Activated T-cell treated with anti-CD3 and anti-CD28 coated beads, Interleukin-2, amount 50 U/mL, for 24 hours (primary cell): ENCODE measurements around the gene TOR2A.
A peak's percentile ranks its signal among the peaks of the same experiment; 100 is the strongest.
"Not testable (repeated sequence)": the region's sequence is repeated elsewhere in the genome, so short reads cannot be mapped to it uniquely, and the experiment has no call there.

Experiments used
- DNase-seq: peaks from one replicate; pipeline ENCODE4 v3.0.0-alpha.2; 2020
- H3K27ac Mint-ChIP-seq: 2 replicates; pipeline ENCODE4 v1.8.0; 2020; ENCODE audit warnings: mild to moderate bottlenecking, mixed read lengths
- H3K27me3 Mint-ChIP-seq: 2 replicates; pipeline ENCODE4 v1.8.0; 2020; ENCODE audit warnings: mixed read lengths
- H3K36me3 Mint-ChIP-seq: 2 replicates; pipeline ENCODE4 v1.8.0; 2020; ENCODE audit warnings: low read depth, mixed read lengths
- H3K4me1 Mint-ChIP-seq: 2 replicates; pipeline ENCODE4 v1.8.0; 2020; ENCODE audit warnings: low read depth, mixed read lengths
- H3K4me3 Mint-ChIP-seq: 2 replicates; pipeline ENCODE4 v1.8.0; 2020; ENCODE audit warnings: mild to moderate bottlenecking, moderate library complexity, mixed read lengths
- H3K9me3 Mint-ChIP-seq: 2 replicates; pipeline ENCODE4 v1.8.0; 2020; ENCODE audit warnings: mixed read lengths

TOR2A gene

DNA sequence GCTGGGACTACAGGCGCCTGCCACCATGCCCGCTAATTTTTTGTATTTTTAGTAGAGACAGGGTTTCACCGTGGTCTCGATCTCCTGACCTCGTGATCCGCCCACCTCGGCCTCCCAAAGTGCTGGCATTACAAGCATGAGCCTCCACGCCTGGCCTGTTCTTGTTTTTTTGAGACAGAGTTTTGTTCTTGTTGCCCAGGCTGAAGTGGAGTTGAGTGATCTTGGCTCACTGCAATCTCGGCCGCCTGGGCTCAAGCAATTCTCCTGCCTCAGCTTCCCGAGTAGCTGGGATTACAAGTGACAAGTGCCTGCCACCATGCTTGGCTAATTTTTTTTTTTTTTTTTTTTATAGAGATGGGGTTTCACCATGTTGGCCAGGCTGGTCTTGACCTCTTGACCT is 21.7 kb upstream of the TOR2A start:
- not testable (repeated sequence) for H3K4me1 Mint-ChIP-seq, DNase-seq, H3K27me3 Mint-ChIP-seq, H3K27ac Mint-ChIP-seq, H3K4me3 Mint-ChIP-seq, H3K9me3 Mint-ChIP-seq
- H3K36me3 Mint-ChIP-seq: peaks cover 16% of the 10 kb centered on the region

DNA sequence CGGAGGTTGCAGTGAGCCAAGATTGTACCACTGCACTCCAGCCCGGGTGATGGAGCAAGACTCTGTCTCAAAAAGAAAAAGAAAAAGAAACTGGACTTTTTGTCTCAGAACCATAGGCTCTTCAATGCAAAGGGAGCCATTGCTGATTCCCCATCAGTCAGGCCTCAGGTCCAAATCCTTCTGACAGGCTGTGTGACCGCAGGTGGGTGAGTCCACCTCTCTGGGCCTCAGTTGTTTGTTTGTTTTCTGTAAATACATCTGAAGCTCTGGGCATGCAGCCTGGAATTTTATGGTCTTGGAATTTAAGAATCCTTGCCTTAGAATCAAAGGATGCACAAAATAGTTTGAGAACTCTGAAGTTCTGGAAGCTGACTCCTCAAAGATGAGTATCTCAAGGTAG is 21.1 kb upstream of the TOR2A start:
- no peaks in the 10 kb centered on the region for H3K9me3 Mint-ChIP-seq
- H3K27ac Mint-ChIP-seq: no peak overlapping the region
- no peak for DNase-seq
- no peaks in the 10 kb centered on the region for H3K27me3 Mint-ChIP-seq
- peaks cover 19% of the 10 kb centered on the region for H3K36me3 Mint-ChIP-seq
- no peak overlapping the region for H3K4me3 Mint-ChIP-seq
- peaks cover 7% of the 10 kb centered on the region for H3K4me1 Mint-ChIP-seq

DNA sequence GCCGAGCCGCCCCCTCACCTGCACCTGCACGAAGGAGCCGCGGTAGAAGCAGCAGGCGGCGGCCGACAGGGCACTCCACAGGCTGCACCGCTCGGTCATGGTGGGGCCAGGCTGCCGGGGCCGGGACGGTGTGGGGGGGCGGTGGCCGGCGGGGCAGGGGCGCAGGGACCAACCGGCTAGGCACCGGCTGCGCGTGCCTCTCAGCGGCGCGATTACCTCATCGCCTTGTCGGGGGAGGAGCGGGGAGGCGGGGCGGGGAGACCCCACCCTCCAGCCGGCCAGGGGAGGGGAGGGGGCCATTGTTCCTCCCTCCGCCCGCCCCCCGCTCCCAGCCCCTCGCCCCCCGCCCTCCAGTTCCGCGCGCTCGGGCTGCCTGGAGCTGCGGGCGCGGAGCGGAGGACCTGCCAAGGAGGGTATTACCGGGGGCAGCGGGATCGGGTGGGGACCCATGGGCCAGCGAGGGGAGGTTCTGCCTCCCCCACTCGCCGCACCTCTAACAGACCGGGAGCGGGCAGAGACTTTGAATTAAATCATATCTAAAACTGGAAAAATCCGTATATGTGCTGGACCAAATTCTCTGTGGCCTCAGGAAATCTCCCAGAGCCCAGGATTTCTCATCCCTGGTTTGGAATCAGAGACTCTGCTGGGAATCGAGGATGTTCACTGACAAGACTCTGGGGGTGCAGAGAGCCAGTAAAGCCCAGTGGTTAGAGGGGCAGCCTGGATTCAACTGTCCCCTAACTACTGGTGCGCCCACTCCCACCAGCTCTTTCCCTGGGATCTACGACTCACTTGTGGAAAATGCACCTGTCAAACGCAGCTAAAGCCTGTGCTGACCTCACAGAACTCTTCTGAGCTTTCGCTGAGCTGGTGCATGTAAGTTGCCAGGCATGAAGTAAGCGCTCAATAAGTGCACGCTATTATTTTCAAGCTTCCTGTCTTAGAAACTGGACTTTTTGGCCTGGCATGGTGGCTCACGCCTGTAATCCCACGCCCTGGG is 20.3 kb upstream of the TOR2A start:
- no peak overlapping the region for H3K4me3 Mint-ChIP-seq
- DNase-seq: no peak
- peaks cover 23% of the 10 kb centered on the region for H3K36me3 Mint-ChIP-seq

DNA sequence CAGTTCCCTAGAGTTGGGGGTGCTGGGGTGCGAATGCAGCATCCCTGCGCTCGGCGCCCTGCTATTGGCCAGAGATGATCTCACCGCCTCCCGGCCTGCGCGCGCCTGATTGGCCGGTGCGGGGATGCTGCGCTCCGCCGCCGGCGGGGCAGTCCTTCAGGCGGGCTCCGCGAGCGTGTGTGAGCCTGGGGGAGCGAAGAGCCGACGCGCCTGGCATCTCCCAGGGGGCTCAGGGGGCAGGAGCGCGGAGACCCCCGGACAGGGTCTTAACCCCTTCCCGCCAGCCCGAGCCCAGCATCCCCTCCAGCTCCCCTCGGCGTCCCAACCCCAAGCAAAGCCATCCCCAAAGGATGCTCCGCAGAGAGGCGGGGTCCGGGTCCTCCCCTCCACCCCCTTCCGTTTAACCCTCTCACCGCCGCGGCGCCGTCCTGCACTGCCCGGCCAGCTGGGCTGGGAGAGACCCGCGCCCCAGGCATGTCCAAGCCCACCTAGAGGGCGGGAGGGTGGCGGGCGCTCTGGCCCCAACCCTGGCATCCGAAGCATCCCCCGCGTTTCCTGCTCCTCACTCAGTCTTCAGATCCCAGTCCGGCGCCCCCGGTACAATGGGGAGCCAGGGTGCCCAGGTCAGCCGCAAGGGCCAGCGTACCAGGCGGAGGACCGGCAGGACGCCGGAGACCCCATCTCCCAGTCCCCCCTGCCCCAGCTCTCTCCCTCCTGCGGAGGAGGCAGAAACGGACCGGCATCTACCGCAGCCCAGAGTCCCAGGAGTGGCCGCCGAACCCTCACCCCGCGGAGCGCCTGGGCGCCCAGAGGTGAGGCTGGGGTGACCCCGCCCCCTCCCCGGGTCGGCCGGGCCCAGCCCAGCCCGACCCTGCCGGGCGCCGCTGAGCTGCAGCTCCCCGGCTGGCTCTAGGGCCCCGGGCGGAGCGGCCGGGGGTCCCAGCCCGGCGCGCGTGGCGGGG is 19.3 kb upstream of the TOR2A start:
- peaks cover 4% of the 10 kb centered on the region for H3K4me1 Mint-ChIP-seq
- H3K9me3 Mint-ChIP-seq: no peaks in the 10 kb centered on the region
- H3K36me3 Mint-ChIP-seq: peaks cover 31% of the 10 kb centered on the region
- no peak overlapping the region for H3K4me3 Mint-ChIP-seq
- no peak overlapping the region for H3K27ac Mint-ChIP-seq
- DNase-seq: no peak
- H3K27me3 Mint-ChIP-seq: no peaks in the 10 kb centered on the region

More for the DNA sequence above, 20.3 kb upstream of the TOR2A start:
- no peaks in the 10 kb centered on the region for H3K27me3 Mint-ChIP-seq
- H3K27ac Mint-ChIP-seq: no peak overlapping the region
- peaks cover 4% of the 10 kb centered on the region for H3K4me1 Mint-ChIP-seq
- H3K9me3 Mint-ChIP-seq: no peaks in the 10 kb centered on the region

DNA sequence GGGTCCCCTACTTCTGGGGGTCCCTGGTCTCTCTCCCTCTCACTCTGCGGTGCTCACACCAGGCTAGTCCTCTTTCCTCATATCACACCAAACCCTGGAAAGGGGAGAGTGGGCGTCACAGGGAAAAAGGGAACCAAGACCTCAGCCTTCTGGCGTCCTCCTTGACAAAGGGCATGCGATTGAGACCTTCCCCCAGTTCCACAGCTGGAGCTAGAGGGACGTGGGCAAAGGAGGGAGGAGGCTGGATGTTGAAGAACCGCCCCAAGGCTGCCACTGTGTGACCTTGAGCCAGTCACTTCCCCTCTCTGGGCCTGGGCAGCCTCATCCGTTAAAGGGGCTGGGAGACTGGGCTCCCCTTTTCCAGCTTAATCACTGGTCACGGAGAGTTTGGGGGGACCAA is 18.5 kb upstream of the TOR2A start:
- Mint-ChIP-seq H3K4me3 (no peak overlapping the region), H3K27ac (no peak overlapping the region), H3K4me1 (peaks cover 2% of the 10 kb centered on the region), H3K27me3 (no peaks in the 10 kb centered on the region), H3K36me3 (peaks cover 35% of the 10 kb centered on the region), H3K9me3 (no peaks in the 10 kb centered on the region)
- no peak for DNase-seq

DNA sequence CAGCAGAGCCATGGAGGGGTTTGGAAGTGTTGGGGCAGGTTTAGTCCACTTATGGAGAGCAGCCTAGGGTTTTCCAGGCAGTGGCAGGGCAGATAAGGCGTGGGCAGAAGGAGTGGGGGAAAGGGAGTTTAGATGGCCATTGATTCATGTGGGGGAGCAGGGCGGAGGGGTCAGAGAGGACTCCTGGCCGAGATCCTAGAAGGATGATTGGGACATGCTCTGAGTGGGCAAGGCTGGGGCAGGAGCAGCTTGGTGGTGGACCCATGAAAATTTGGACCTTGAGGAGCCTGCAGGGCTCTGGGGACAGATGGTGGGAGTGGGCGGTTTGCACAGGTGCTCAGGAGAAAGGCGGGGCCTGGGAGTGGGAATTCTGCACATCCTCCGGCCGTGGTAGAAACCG is 18.1 kb upstream of the TOR2A start:
- no peaks in the 10 kb centered on the region for H3K9me3 Mint-ChIP-seq
- no peak for DNase-seq
- peaks cover 3% of the 10 kb centered on the region for H3K4me1 Mint-ChIP-seq
- peaks cover 37% of the 10 kb centered on the region for H3K36me3 Mint-ChIP-seq
- no peak overlapping the region for H3K4me3 Mint-ChIP-seq
- peak overlapping the region; percentile 62 for H3K27ac Mint-ChIP-seq
- no peaks in the 10 kb centered on the region for H3K27me3 Mint-ChIP-seq

DNA sequence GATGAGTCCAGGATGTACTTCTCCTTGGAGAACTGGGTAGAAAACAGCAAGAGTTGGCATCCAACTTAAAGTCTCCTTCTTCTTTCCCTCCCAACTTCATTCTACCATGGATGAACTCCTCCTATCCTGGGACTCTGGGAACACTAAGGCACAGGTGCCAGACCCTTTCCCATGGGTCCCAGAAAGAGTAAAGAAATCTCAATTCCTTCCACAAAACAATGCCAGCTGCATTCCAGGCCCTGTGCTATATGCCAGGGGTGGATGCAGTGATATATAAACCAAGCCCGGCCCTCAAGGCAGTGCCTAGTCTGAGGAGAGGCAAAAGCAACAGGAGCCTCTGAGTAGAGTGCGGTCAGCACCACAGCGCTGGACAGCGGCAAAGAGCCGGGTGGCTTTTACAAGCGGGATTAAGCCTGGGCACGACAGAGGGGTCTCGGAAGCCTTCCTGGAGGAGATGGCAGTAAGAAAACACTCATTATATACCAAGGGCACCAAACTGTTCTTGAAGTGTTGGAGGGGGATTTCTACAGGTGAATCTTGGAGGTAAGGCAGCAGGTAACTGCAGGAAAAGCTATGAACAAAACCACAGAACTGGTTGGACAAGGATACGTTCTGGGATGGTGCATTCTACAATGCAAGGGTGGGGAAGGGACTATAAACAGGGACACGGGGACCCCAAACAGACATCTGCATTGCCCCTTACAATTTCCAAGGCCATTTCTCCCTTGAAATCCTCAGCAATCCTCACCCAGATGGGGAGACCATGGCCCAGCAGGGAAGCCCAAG is 16.4 kb upstream of the TOR2A start:
- Mint-ChIP-seq H3K4me1 (peaks cover 15% of the 10 kb centered on the region), H3K36me3 (peaks cover 48% of the 10 kb centered on the region)
- no peak for DNase-seq

DNA sequence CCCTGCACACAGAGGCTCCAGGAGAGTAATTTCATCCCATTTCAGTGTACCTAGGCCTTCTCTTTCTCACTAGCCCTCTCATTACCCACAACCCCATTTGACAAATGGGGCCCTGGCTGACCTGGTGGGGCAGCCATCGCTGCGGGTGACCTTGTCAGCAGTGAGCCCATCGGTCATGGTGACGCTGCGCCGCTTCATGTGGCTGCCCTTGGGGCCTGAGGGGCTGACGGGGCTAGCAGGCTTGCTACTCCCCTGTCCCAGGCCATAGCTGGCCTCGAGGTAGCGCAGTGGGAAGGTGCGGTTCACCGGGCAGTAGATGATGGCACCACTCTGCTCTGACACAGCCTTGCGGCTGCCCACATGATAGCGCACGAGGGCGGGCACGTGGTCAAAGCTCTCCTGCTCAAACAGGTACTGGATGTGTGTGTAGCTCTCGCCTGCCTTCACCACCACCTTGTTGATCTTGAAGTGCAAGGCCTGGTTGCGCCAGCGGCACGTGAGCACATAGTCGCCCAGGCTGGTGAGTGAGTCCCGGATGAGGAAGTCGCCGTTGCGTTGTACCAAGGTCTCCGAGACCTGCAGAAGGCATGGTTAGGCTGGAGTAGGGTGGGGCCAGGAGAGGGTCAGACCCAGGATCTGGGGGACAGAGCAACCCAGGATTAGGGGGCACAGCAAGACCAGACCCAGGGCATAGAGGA is 14.1 kb upstream of the TOR2A start:
- Mint-ChIP-seq H3K4me1 (peaks cover 15% of the 10 kb centered on the region), H3K4me3 (no peak overlapping the region), H3K36me3 (peaks cover 60% of the 10 kb centered on the region), H3K9me3 (no peaks in the 10 kb centered on the region), H3K27me3 (no peaks in the 10 kb centered on the region), H3K27ac (no peak overlapping the region)
- no peak for DNase-seq

More for the DNA sequence above, 16.4 kb upstream of the TOR2A start:
- Mint-ChIP-seq H3K9me3 (no peaks in the 10 kb centered on the region), H3K4me3 (no peak overlapping the region), H3K27me3 (no peaks in the 10 kb centered on the region), H3K27ac (no peak overlapping the region)

DNA sequence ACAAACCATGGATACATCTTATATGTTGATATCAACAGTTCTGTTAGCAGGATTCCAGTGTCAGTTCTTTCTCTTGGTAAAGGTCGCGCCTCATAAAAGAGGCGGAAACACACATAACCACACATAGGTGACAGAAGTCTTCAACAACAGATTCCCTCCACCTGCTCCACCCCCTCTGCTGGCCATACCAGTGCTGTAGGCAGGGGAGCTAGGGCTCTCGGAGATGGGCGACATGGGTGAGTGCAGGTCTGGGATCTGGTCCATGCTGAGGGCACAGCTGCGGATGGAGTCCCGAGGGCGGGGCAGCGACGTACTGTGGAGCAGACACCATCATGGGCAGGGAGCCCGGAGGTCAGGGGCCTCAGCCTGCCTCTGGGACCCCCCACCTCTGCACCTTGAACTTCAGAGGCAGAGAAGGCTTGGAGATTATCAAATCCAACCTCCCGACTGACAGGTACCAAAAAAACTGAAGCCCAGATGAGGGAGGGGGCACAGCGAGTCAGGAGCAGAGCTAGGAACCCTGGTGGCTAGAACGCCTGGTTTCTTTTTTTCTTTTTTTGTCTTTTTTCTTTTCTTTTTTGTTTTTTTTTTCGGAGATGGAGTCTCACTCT is 12.0 kb upstream of the TOR2A start:
- Mint-ChIP-seq H3K9me3 (no peaks in the 10 kb centered on the region), H3K4me3 (peak overlapping the region; percentile 10), H3K36me3 (peaks cover 68% of the 10 kb centered on the region), H3K27ac (peak overlapping the region; percentile 47), H3K4me1 (peaks cover 13% of the 10 kb centered on the region), H3K27me3 (no peaks in the 10 kb centered on the region)
- DNase-seq: no peak

DNA sequence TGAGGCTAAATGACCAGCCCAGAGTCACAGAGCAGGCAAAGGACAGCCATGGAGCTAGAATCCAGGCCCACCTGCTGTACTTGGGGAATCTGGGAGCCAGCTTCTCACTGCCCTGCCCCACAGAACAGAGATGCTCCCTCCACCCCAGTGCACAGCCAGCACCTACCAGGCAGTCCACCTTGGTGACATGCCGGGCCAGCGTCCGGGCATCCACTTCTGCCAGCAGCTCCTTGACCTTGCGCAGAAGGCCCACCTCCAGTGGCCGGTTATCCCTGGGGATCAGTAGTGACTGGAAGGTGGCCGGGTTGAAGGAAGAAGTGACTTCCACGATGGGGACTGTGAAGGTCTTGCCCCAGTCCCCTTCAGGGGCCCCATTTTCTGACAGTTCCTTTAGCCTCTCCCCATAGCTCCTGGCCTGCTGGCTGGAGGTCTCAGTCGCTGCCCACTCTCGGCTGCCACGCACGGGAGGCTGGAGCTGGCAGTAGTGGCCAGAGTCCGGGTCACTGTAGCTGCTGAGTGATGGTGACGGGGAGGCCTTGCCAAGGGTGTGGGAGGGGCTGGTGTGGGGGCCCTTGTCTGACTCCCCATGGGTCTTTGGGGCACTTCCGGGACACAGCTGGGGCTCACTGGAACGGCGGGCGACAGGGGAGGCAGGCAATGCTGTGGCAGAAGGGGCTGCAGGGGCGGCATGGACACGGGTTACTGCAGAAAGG is 9.5 kb upstream of the TOR2A start:
- Mint-ChIP-seq H3K27me3 (no peaks in the 10 kb centered on the region), H3K9me3 (no peaks in the 10 kb centered on the region), H3K4me3 (no peak overlapping the region), H3K36me3 (peaks cover 56% of the 10 kb centered on the region), H3K27ac (no peak overlapping the region), H3K4me1 (peaks cover 13% of the 10 kb centered on the region)
- no peak for DNase-seq

DNA sequence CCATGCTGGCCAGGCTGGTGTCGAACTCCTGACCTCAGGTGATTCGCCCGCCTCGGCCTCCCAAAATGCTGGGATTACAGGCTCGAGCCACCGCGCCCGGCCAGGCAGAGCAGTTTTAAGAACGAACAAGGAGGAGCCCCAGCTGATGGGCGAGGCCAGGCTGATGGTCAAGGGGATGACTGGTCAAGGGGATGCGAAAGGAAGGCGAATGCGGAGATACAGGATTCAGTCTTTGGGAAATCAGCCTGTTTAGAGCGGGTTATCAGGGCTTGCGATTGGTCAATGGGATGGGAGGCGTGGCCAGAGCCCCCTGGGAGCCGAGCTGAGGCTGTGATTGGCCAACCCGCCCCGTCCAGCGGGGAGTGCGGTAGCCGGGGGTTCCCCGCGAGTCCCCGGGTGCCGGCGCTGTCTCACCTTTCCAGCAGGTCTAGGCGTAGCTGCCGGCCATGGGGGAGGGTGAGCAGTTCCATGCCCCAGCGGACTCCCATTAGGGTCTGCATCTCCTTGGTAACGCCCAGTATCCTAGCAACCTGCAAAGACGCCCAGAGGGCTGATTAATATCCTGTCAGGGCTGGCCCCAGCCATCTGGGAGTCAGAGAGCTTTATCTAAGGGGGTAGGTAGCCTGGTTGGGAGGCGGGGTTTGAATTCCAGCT is 7.5 kb upstream of the TOR2A start:
- H3K27me3 Mint-ChIP-seq: no peaks in the 10 kb centered on the region
- peaks cover 6% of the 10 kb centered on the region for H3K4me1 Mint-ChIP-seq
- H3K27ac Mint-ChIP-seq: no peak overlapping the region
- peaks cover 54% of the 10 kb centered on the region for H3K36me3 Mint-ChIP-seq
- no peak for DNase-seq
- H3K9me3 Mint-ChIP-seq: no peaks in the 10 kb centered on the region
- H3K4me3 Mint-ChIP-seq: no peak overlapping the region

DNA sequence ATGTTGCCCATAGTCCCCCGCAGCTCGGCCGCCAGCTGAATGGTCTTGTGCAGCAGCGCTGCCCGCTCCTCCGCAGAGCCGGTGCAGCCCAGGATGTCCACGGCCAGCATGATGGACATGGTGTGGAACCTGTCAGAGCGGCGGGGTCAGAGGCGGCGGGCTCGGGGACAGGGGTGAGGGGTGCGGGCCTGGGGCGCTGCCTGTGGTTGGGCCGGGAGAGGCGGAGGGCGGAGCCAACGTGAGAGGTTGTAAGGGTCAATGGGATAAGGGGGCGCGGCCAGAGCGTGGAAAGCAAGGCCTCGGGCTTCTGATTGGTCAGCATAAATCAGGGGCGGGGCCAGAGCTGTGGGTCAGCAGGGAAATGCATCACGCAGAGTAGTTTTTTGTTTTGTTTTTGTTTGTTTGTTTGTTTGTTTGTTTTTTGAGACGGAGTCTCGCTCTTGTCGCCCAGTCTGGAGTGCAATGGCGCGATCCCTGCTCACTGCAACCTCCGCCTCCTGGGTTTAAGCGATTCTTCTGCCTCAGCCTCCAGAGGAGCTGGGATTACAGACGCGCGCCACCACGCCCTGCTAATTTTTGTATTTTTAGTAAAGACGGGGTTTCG is 6.8 kb upstream of the TOR2A start:
- no peaks in the 10 kb centered on the region for H3K9me3 Mint-ChIP-seq
- no peak for DNase-seq
- H3K36me3 Mint-ChIP-seq: peaks cover 49% of the 10 kb centered on the region
- no peak overlapping the region for H3K4me3 Mint-ChIP-seq
- H3K27ac Mint-ChIP-seq: no peak overlapping the region
- no peaks in the 10 kb centered on the region for H3K27me3 Mint-ChIP-seq
- H3K4me1 Mint-ChIP-seq: peaks cover 4% of the 10 kb centered on the region
